GM19395 (cell line): Measurements from ENCODE around the gene VILL.

ENCODE experiments used
- ATAC-seq: cut with Tn5 transposase; IDR thresholded peaks from one replicate; pipeline ENCODE4 v1.9.1; 2021; ENCODE audit warnings: mild to moderate bottlenecking, moderate library complexity; ENCODE audit not compliant: unreplicated experiment

Gene VILL

DNA sequence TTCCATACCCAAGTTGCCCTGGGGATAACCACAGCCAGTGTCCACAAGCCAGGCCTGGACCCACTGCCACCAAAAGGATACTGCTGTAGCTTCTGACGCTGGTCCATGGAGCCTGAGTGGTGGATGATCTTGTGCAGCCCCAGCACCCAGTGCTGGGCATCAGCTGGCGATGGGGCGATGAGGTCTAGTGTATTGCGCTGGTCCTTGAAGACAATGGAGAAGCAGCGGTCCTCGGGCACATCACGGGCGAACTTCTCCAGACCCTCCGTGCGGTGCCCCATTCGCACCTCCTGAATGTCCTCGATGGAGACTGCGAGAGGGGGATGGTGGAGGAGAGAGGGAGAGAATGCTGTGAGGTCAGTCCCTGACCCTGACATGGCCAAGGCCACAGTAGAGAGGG, 25.8 kb downstream of the VILL start:
- ATAC-seq: no peak

GRCh38 chr3:38016847-38017444, 26.4 kb downstream of the VILL start:
- no peak for ATAC-seq

GRCh38 chr3:38017445-38018295, 27.1 kb downstream of the VILL start:
- ATAC-seq: no peak

GRCh38 chr3:38018296-38019266, 28.0 kb downstream of the VILL start:
- ATAC-seq: no peak

DNA sequence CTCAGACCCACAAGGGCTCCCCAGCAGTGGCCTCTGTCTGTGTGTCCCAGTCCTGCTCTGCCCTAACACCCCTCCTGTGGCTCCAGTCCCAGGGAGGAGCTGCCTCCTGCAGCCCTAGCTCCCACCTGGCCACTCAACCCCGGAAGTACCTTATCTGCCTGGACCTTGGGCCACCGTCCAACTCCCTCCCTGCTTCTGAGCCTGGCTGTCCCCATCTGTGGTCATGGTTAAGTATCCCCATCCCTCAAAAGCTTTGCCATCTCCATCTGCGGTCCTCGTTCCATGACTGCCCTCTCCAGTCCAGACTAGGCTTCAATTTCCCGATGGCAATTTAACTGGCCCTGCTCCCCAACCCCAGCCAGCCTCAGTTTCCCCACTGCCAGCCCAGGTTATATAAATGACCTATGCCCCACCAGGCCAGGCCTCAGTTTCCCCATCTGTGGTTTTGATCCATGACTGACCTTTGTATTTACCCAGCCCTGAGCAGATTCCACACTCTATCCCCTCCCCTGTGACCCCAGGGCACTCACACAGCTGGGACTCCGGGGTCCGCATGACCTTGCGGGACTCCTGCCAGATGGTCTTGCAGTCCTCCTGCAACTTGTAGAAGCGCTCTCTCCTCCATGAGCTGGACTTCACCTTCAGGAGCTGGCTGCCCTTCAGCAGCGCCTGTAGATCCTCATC, 29.2 kb downstream of the VILL start:
- ATAC-seq: no peak

DNA sequence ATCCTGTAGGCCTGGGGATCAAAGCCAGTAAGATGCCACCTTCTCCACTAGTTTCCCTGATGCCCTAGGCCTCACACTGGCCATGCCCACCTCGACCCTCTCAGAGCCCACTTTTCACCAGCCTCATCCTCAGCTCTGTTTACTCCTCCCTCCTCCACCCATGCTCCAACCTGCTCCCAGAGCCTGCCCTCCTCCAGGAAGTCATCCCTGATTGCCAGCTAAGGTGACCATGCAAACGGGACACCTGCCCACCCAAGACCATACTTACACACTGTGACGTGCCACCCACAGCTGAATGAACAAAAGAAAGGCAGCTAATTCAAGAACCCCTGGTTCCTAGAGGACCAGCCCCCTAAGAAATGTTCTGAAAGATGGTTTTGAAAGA, 29.7 kb downstream of the VILL start:
- ATAC-seq: no peak

DNA sequence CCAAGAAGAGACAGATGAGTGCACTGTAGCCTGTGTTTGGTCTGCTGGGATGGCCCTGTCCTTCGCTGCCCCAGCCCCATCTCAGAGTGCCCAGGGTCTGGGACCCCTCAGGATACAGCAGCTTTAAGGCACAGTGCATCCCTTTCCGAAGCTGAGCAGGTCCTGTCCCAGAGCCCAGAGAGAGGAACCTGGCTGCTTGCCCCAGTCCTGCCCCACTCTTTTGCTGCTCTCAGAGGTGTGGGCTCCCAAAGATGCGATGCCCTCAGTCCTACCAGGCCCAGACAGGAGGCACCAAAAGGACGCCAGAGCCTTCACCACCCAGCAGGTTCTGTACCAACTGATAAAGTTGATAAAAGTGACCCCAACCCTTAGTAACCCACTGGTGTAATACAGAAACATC, 30.6 kb downstream of the VILL start:
- no peak for ATAC-seq

- no peak for ATAC-seq
These were observed 31.7 kb downstream of the VILL start for GRCh38 chr3:38022301-38022700.

DNA sequence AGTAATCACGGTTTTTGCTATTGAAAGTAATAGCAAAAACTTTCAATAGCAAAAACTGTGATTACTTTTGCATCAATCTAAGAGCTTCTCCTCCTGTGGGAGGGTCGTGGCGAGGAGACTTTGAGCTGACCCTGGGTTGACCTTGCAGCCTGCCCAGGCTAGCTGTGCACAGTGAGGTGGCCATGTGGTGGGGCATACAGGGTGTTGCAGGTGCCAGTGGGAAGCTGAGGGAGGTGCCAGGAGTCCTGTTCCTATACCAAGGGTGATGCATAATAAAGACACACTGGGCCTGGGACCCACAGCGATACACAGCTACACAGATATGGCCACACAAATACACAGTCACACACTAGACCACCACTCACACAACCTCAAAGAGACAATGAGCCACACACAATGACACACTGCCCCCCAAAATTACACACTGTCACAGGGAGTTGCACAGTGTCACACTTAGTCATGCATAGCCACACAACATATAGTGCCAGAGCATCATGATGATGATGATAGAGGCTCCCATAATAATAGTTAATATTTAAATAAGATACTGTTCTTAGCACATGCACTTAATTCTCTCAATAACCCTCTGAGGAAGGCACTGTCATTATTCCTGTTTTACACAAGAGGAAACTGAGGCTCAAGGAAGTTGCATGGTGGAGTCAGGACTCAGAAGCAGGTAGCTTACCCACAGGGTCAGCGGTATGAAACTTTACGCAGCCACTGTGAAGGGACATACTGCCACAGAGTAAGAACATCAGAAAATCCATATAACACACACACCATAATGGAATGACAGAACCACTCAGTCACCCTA, 32.5 kb downstream of the VILL start:
- ATAC-seq: no peak

GRCh38 chr3:38026856-38027255, 36.3 kb downstream of the VILL start:
- no peak for ATAC-seq

- ATAC-seq: no peak
These were observed 37.2 kb downstream of the VILL start for GRCh38 chr3:38027466-38028465.

- ATAC-seq: no peak
These were observed 38.2 kb downstream of the VILL start for GRCh38 chr3:38028621-38029361.

GRCh38 chr3:38029400-38030125, 39.0 kb downstream of the VILL start, which contains the start of gene PLCD1:
Gene PLCD1 (minus strand): TSS chr3:38029642. CDS start chr3:38029539, 103 bp downstream.
- no peak for ATAC-seq

DNA sequence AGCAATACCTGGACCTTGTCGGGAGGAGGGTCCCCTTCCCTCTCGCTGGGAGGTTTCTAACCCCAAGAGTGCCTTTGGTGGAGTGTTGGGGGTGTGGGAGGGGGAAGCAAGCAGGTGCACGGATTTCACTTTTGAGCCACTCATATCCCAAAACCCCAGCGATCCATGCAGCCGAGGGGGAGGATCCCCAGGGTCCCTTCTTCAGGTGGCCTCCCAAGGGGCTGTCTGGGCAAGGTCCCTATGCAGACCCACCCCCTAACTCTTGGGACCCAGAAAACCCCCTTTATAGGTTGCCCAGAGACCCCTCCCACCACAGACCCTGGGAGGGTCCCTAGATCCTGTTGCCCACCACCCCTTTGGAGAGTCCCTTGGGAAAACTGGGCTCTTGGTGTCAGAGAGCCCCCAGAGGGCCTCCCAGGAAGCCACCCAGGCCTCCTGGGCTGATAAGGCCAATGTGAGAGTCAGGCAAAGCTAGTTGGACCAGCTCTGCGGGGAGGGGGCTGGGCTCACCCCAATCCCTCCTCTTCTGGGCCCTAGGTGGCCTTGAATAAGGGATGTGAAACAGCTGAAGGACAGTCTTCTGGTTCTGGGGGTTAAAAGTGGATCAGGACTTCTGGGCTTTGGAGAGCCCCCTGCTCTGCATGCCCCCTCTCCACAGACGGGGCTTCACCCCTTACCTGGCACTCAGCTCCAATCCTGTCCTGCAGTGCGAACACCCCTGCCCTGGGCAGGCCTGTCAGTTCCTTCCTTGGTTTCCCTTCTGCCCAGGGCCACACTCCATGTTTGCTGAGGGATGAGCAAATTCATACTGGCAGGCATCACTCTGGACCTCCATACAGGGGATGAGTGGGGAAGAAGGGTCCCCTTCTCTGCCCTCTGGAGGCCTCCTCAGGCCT, 39.8 kb downstream of the VILL start:
- ATAC-seq: no peak

- ATAC-seq: no peak
These were observed 40.7 kb downstream of the VILL start for GRCh38 chr3:38031022-38031994.
